Skeletal muscle satellite cell (primary cell): ENCODE measurements around the gene SLC29A2.
"Not testable (repeated sequence)": the region's sequence is repeated elsewhere in the genome, so short reads cannot be mapped to it uniquely, and the experiment has no call there.

Experiments used
- H3K27me3 ChIP-seq: 2 replicates; pipeline ENCODE4 v1.7.0; 2013; ENCODE audit warnings: low read length; ENCODE audit not compliant: control insufficient read depth, insufficient read depth
- H3K36me3 ChIP-seq: 2 replicates; pipeline ENCODE4 v1.7.0; 2013; ENCODE audit warnings: mild to moderate bottlenecking, control low read depth, low read length; ENCODE audit not compliant: insufficient read depth
- H3K4me1 ChIP-seq: 2 replicates; pipeline ENCODE4 v1.7.0; 2013; ENCODE audit warnings: low read length; ENCODE audit not compliant: control insufficient read depth, insufficient read depth
- H3K4me2 ChIP-seq: 2 replicates; pipeline ENCODE4 v1.7.0; 2013; ENCODE audit warnings: mild to moderate bottlenecking, low read length
- H3K4me3 ChIP-seq: 2 replicates; pipeline ENCODE4 v1.7.0; 2013; ENCODE audit warnings: low read length
- H3K9ac ChIP-seq: 2 replicates; pipeline ENCODE4 v1.7.0; 2013; ENCODE audit warnings: mild to moderate bottlenecking, low read depth, low read length, moderate library complexity
- H3K9me3 ChIP-seq: replicated peaks from 2 replicates; pipeline ENCODE4 v1.7.0; 2013; ENCODE audit warnings: mild to moderate bottlenecking, control low read depth, low read length

SLC29A2 gene

DNA sequence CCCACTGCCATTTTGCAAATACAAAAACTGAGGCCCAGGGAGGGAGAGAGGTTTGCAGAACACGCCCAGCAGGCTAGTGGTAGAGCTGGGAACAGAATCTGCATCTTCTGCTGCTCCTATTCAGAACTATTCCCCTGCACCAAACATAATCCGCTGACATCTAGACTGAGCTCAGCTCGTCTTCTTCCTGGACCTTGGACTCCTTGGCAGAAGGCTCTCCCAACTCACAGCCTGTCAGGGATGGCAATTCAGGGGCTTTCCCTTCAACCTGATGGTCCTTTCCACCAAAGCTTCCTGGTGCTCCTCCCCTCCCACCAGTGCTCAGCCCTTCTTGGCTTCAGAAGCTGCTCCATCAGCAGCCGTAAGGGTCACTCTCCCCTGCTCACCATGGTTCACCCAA lies 39.8 kb upstream of the SLC29A2 start:
- Histone ChIP-seq H3K9ac (no peak overlapping the region), H3K4me2 (no peak overlapping the region), H3K9me3 (no peaks in the 10 kb centered on the region), H3K36me3 (no peaks in the 10 kb centered on the region), H3K4me3 (no peak overlapping the region), H3K27me3 (peaks cover 68% of the 10 kb centered on the region), H3K4me1 (peaks cover 3% of the 10 kb centered on the region)

DNA sequence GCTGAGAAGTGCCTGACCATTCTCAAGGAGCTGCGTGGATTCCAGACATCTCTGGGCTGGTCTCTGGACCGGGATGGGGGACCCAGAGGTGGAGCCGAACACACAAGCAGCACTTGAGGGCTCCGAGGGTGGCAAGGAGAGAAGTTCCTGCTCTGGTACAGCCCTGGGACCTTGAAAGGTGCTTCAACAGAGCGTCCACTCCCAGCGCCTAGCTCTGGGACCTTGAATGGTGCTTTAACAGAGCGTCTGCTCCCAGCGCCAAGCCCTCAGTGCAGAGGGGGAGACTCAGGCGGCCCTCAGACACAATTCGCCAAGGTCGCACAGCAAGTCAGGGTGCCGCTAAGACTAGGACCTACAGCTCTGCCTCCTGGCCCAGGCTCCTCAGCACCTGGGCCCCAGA lies 38.6 kb upstream of the SLC29A2 start:
- Histone ChIP-seq H3K36me3 (no peaks in the 10 kb centered on the region), H3K4me3 (no peak overlapping the region), H3K9ac (no peak overlapping the region), H3K9me3 (no peaks in the 10 kb centered on the region), H3K4me1 (peaks cover 3% of the 10 kb centered on the region), H3K27me3 (peaks cover 69% of the 10 kb centered on the region), H3K4me2 (no peak overlapping the region)

DNA sequence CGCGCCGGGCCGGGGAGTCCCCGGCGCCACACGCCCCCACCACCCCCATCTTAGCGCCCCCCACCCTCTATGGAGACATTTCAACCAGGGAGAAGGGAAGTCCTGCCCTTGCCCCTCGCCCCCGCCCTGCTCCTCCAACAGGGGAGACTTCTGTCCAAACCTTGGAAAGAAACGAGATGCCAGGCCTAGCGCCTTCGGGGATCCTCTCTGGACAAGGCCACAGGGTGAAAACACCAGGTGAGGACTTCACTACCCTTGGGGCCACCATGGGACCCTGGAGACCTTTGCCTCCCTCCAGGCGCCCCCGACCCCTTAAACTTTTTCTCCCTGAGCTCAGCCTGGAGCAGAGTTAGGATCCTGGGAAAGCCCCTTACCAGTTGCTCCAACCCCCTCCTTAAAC lies 37.7 kb upstream of the SLC29A2 start:
- H3K9me3 ChIP-seq, result no peaks in the 10 kb centered on the region
- peak overlapping the region; percentile 99 for H3K4me2 ChIP-seq
- H3K9ac ChIP-seq, result no peak overlapping the region
- H3K36me3 ChIP-seq, result no peaks in the 10 kb centered on the region
- no peak overlapping the region for H3K4me3 ChIP-seq
- H3K4me1 ChIP-seq, result peaks cover 3% of the 10 kb centered on the region
- H3K27me3 ChIP-seq, result peaks cover 68% of the 10 kb centered on the region

DNA sequence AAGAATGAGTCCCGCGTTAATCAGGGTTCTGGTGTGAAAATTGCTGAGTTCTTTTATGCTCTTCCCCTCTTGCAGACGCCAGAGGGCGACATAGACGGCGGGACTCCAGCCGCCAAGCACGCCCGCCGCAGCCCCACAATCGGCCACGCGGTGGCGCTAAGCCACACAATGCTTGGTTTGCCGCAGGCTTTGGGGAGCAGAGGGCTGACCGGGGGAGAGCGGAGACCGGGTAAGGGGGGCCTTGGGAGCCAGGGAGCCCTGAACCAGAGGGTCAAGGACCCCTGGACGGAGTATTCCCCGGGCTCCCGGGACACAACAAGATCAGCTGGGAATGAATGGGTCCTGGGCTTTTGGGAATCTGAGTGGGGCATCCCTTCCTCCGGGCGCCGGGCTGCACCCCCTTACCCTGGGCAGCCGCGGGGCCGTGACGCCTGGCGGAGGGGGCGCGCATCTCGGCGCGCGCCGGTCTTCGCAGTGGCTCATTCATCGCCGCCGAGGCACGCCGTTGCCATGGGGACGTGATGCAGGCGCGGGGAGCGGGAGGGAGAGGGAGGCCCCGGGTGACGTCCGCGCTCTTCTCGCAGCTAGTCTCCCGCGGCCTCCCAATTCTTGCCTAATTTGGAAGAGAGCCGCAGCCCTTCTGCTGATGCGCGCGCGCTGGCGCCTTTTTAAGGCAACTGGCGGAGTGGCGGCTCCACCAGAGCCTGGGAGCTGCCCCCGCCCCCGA lies 37.1 kb upstream of the SLC29A2 start:
- H3K9ac ChIP-seq, result peak overlapping the region; percentile 74
- peaks cover 3% of the 10 kb centered on the region for H3K4me1 ChIP-seq
- H3K36me3 ChIP-seq, result no peaks in the 10 kb centered on the region
- H3K27me3 ChIP-seq, result peaks cover 68% of the 10 kb centered on the region
- no peaks in the 10 kb centered on the region for H3K9me3 ChIP-seq
- H3K4me2 ChIP-seq, result peak overlapping the region; percentile 99
- peak overlapping the region; percentile 75 for H3K4me3 ChIP-seq

DNA sequence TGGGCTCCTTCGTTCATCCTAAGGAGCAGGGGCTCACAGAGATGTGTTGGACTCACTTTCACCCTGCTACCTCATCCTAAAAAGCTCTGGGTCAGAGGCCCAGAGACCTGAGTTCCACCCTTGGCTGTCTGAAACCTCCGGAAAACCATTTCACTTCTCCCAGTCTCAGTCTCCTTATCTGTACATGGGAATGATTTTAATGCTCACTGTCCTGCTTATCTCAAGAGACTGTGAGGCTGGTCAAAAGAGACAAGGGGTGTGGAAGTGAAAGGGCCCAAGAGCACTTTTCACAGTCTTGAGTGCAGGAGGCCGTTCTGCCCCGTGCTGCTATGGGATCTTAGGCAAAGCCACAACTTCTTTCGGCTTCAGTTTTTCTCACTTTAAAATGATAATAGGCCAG lies 36.1 kb upstream of the SLC29A2 start:
- Histone ChIP-seq H3K27me3 (peaks cover 69% of the 10 kb centered on the region), H3K4me3 (no peak overlapping the region), H3K9me3 (no peaks in the 10 kb centered on the region), H3K36me3 (no peaks in the 10 kb centered on the region), H3K4me1 (peaks cover 3% of the 10 kb centered on the region), H3K9ac (no peak overlapping the region), H3K4me2 (no peak overlapping the region)

DNA sequence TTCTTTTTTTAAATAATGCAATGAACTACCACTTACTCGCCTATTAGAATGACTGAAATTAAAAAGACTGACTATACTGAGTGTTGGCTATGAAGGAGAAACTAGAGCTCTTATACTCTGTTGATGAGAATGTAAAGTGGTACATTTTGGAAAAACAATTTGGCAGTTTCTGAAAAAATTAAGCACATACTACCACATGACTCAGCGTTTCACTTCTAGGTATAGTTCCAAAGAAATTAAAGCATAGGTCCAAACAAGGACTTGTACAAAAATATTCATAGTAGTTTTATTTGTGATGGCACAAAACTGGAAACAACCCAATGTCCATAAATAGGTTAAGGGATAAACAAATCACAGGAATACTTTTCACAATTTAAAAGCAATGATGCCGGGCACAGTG lies 22.4 kb upstream of the SLC29A2 start:
- no peaks in the 10 kb centered on the region for H3K4me1 ChIP-seq
- H3K4me2 ChIP-seq, result no peak overlapping the region
- no peaks in the 10 kb centered on the region for H3K9me3 ChIP-seq
- peaks cover 16% of the 10 kb centered on the region for H3K27me3 ChIP-seq
- no peak overlapping the region for H3K9ac ChIP-seq
- no peaks in the 10 kb centered on the region for H3K36me3 ChIP-seq
- no peak overlapping the region for H3K4me3 ChIP-seq

DNA sequence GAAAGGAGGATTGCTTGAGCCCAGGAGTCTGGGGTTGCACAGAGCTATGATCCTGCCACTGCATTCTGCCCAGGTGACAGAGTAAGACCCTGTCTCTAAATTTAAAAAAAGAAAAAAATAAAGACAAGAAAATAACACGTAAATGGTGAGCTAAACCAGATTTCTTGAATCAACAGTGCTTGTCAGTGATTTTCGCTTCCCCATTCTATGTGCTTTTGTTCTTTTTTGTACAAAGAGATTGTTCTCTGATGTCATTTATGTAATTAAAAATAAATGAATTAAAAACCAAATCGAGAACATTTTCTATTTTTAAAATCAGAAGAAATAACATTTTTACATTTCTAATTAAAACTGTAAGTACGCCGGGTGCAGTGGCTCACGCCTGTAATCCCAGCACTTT lies 19.8 kb upstream of the SLC29A2 start:
- Histone ChIP-seq H3K4me1 (no peaks in the 10 kb centered on the region), H3K4me2 (no peak overlapping the region), H3K9ac (no peak overlapping the region), H3K36me3 (no peaks in the 10 kb centered on the region), H3K9me3 (no peaks in the 10 kb centered on the region), H3K4me3 (no peak overlapping the region), H3K27me3 (peaks cover 20% of the 10 kb centered on the region)

DNA sequence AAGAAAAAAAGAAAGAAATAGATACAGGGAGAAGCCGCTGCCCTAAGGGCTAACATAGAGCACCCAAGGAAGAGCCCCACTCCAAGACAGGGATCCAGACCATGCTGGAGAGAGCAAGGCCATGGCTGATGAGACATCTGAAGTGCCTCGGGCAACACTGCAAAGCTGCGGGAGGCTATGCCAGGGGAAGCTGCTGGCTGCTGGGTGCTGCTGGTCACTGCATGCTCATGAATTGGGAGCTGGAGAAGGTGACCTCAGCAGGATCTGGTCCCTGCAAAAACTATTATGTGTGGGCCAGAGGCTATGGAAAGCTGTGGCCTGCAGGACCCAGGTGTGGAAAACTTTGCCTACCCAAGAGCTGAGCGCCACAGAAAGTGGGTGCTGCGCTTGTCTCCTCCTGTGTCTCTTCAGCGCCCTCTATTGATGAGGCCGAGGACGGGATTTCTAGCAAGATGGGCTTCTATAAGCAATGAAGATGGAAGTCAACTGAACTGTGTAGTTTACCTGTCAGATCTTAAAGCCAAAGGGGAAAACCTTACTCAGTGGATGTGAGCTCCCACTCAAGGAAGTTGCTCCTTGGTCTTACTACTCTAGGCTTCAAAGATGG lies 17.3 kb upstream of the SLC29A2 start:
- H3K4me3 ChIP-seq, result no peak overlapping the region
- peaks cover 17% of the 10 kb centered on the region for H3K27me3 ChIP-seq
- H3K9me3 ChIP-seq, result no peaks in the 10 kb centered on the region
- H3K9ac ChIP-seq, result no peak overlapping the region
- no peaks in the 10 kb centered on the region for H3K36me3 ChIP-seq
- no peak overlapping the region for H3K4me2 ChIP-seq
- H3K4me1 ChIP-seq, result no peaks in the 10 kb centered on the region

DNA sequence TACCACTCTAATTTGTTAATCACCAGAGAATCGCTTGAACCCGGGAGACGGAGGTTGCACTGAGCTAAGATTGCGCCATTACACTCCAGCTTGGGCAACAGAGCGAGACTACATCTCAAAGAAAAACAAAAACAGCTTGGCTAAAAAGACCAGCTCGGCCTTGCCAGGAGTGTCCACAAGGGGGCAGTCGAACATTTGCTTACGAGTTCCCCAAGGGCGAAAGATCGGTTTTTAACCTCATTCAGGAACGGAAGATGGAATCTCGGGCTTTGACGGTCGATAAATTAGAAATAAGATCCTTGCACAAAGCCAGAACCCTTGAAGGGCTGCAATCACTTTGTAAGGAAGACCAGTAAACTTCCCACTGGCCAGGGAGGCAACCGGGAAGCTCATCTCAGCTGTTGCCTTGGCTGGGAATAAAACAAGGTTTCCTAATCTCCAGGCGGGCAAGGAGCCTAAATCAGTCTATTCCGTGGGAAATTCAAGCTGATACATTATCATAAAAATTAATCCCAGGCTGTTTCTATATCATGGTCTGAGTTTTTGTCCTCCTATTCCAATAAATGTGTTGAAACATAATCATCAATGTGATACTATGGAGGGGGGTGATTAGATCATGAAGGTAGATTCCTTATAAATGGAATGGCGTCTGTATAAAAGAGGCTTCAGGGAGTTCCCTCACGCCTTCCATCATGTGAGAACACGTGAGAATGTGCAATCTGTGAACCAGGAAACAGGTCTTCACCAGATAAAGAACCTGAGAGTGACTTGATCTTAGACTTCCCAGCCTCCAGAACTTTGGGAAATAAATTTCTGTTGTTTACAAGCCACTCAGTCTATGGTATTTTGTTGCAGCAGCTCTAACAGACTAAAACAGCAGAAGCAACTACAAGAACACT lies 14.9 kb upstream of the SLC29A2 start:
- peak overlapping the region; percentile 46 for H3K9ac ChIP-seq
- peaks cover 14% of the 10 kb centered on the region for H3K27me3 ChIP-seq
- H3K9me3 ChIP-seq, result no peaks in the 10 kb centered on the region
- H3K4me2 ChIP-seq, result peak overlapping the region; percentile 79
- peak overlapping the region; percentile 48 for H3K4me3 ChIP-seq
- no peaks in the 10 kb centered on the region for H3K4me1 ChIP-seq
- H3K36me3 ChIP-seq, result no peaks in the 10 kb centered on the region

DNA sequence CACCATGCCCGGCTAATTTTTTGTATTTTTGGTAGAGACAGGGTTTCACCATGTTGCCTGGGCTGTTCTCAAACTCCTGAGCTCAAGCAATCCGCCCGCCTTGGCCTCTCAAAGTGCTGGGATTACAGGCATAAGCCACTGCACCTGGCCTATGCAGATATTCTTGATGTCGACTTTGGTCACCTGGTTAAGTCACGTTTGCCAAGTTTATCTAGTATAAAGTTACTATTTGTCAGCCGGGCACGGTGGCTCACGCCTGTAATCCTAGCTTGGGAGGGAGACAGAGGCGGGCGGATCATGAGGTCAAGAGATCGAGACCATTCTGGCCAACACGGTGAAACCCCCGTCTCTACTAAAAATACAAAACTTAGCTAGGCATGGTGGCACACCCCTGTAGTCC lies 12.8 kb upstream of the SLC29A2 start:
- not testable (repeated sequence) for H3K4me2 ChIP-seq, H3K9me3 ChIP-seq, H3K4me1 ChIP-seq, H3K27me3 ChIP-seq, H3K9ac ChIP-seq, H3K4me3 ChIP-seq, H3K36me3 ChIP-seq

DNA sequence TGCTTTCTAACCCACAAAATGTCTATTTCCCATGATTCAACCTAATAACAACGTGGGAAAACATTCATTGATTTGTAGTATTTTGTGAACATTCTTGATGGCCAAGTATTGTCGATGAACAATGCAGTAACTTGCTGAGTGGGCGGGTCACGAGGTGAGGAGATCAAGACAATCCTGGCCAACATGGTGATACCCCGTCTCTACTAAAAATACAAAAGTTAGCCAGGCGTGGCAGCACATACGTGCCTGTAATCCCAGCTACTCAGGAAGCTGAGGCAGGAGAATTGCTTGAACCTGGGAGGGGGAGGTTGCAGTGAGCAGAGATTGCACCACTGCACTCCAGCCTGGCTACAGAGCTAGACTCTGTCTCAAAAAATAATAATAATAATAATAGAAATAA lies 8.7 kb upstream of the SLC29A2 start:
- not testable (repeated sequence) for H3K9me3 ChIP-seq, H3K4me2 ChIP-seq

More for the DNA sequence above, 8.7 kb upstream of the SLC29A2 start:
- H3K27me3 ChIP-seq, H3K9ac ChIP-seq, H3K36me3 ChIP-seq, H3K4me1 ChIP-seq, H3K4me3 ChIP-seq: not testable (repeated sequence)
